Upper lobe of left lung (tissue), 6 donors: ENCODE data around the gene SMARCD3. TPM values are rescaled to one million over a fixed set of nuclear protein-coding genes. Genes with fewer than 3 reads are reported as not detected.

Experiments
- ATAC-seq, 2 donors: fragments of 200-7000 bp; cut with Tn5 transposase; one replicate each; pipeline ENCODE4 v1.9.1; 2022; ENCODE audit warnings: mild to moderate bottlenecking in 2 of 2, moderate library complexity in 2 of 2; ENCODE audit not compliant: low FRiP score in 2 of 2
- DNase-seq, 2 donors: peaks; one replicate each; pipeline ENCODE4 v3.0.0-alpha.2; 2019 to 2020
- H3K27ac ChIP-seq, 4 donors: fragments of 200-600 bp; sonication (generic); one replicate each; pipeline ENCODE4 v1.5.1; 2016 to 2019
- H3K27me3 ChIP-seq, 4 donors: fragments of 200-600 bp; sonication (generic); one replicate each; pipeline ENCODE4 v1.5.1; 2017 to 2019
- H3K36me3 ChIP-seq, 4 donors: fragments of 200-600 bp; sonication (generic); one replicate each; pipeline ENCODE4 v1.5.1; 2016 to 2019
- H3K4me1 ChIP-seq, 4 donors: fragments of 200-600 bp; sonication (generic); one replicate each; pipeline ENCODE4 v1.5.1; 2018 to 2019
- H3K4me3 ChIP-seq, 4 donors: fragments of 200-600 bp; sonication (generic); one replicate each; pipeline ENCODE4 v1.5.1; 2017 to 2019; ENCODE audit warnings: mild to moderate bottlenecking in 2 of 4, moderate library complexity in 1 of 4
- H3K9me3 ChIP-seq, 4 donors: fragments of 200-600 bp; sonication (generic); one replicate each; pipeline ENCODE4 v1.5.1; 2018 to 2019
- CTCF ChIP-seq, 6 experiments: fragments of 450-650 bp in 4 of 6; fragments of 200-600 bp in 2 of 6; sonication (generic) in 2 of 6; IDR thresholded peaks; one replicate each; pipeline ENCODE4 v1.5.1; 2016 to 2019; ENCODE audit warnings: antibody characterized with exemption in 6 of 6
- EP300 ChIP-seq, 4 donors: sonication (generic); formaldehyde crosslinking; IDR thresholded peaks; one replicate each; pipeline ENCODE4 v1.5.1; 2017; ENCODE audit warnings: antibody characterized with exemption in 4 of 4, control low read depth in 2 of 4
- POLR2A ChIP-seq, 4 donors: fragments of 450-650 bp; IDR thresholded peaks; one replicate each; pipeline ENCODE4 v1.5.1; 2016 to 2017; ENCODE audit warnings: antibody characterized with exemption in 4 of 4, mild to moderate bottlenecking in 2 of 4
- POLR2AphosphoS5 ChIP-seq, 2 donors: sonication (generic); formaldehyde crosslinking; IDR thresholded peaks; one replicate each; pipeline ENCODE4 v1.5.1; 2017; ENCODE audit warnings: antibody characterized with exemption in 2 of 2
- WGBS, 2 donors: methylation state at CpG; one replicate each; pipeline ENCODE4 v1.1.5; 2017 to 2018; 5-methylcytosine and 5-hydroxymethylcytosine counted together
- total RNA-seq, 6 donors: library from RNA; depleted of rRNA in 4 of 6; stranded (reverse); fragments of >200 nt in 4 of 6; gene quantifications; one replicate each; pipeline versions ENCODE4 v1.1.0 to v1.2.1, GENCODE V29; 2016 to 2021
- donor health status: DM: no; HTN: no; CAD: no; lungs with moderate emphysema.
- donor health status: DM: no; HTN: yes; CAD: no; lungs with severe emphysema.

The SMARCD3 gene
- 10 to 100 TPM; 32.8 to 63.9 (median 40.8) TPM for total RNA-seq

DNA sequence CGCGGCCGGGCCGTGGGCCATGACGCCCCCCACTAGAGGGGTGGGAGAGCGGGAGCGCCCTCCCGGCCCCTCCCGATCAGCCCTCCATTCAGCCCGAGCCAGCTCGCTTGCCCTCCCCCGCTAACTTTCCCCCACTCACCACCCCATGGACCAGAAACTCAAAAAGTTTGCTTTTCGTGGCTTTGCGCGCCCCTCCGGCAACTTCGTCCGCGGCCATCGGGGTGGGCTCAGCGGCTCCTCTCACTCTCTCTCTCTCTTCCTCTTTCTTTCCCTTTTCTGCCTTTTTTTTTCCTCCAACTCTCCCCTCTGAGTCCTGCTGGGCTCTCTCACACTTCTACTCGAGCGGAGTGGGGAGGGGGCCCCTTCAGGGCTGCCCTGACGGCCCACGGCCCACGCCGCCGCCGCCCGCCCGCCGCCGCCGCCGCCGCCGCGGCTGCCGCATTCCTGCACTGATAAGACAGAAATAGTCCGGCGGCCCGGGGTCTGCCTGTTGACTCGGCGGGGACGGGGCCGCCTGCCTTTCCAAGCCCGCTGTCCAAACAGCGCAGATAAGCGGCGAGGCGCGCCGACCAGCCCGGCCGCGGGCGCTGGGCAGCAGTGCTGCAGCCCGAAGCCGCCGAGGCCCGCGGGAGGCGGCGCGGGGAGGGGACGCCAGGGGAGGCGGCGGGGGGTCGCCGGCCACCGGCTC is at the start of gene SMARCD3:
TSS of gene SMARCD3 (minus strand) at position 349 of the 688 bp plus-strand sequence. CDS start at position 217, 132 bp downstream.
- TF ChIP-seq POLR2A (IDR thresholded peaks at IDR 0.05) (no peak), CTCF (IDR thresholded peaks at IDR 0.05) (peak in 1 of 6 experiments; percentile 9)
- peaks cover 0 to 13% (median 6%) of the 10 kb centered on the region in 4 donors for H3K27me3 ChIP-seq
- H3K36me3 ChIP-seq = no peaks in the 10 kb centered on the region
- H3K27ac ChIP-seq = peak within 1 kb of the TSS; percentile 79 to 90 (median 84)
- WGBS, 2 donors = 1% methylated on average over 32 to 40 of the region's 71 CpGs
- ATAC-seq = peak in 1 of 2 donors; percentile 68
- H3K4me1 ChIP-seq = peaks cover 55 to 91% (median 71%) of the 10 kb centered on the region in 4 donors
- peak within 1 kb of the TSS; percentile 39 to 69 (median 62) for H3K4me3 ChIP-seq
- DNase-seq = peak; percentile 61 to 94
- no peaks in the 10 kb centered on the region for H3K9me3 ChIP-seq

GRCh38 chr7:151296202-151296992 is 47.9 kb upstream of the SMARCD3 start:
- H3K36me3 ChIP-seq = no peaks in the 10 kb centered on the region
- H3K27ac ChIP-seq = no peak overlapping the region
- ATAC-seq (no peak), DNase-seq (no peak)
- H3K4me3 ChIP-seq = no peak overlapping the region
- no peaks in the 10 kb centered on the region for H3K27me3 ChIP-seq
- 44 to 56% methylated on average over 3 of the region's 3 CpGs for WGBS, 2 donors
- no peaks in the 10 kb centered on the region for H3K4me1 ChIP-seq
- no peaks in the 10 kb centered on the region for H3K9me3 ChIP-seq
- TF ChIP-seq POLR2A (IDR thresholded peaks at IDR 0.05) (no peak), EP300 (IDR thresholded peaks at IDR 0.05) (no peak), POLR2AphosphoS5 (IDR thresholded peaks at IDR 0.05) (no peak), CTCF (IDR thresholded peaks at IDR 0.05) (no peak)

DNA sequence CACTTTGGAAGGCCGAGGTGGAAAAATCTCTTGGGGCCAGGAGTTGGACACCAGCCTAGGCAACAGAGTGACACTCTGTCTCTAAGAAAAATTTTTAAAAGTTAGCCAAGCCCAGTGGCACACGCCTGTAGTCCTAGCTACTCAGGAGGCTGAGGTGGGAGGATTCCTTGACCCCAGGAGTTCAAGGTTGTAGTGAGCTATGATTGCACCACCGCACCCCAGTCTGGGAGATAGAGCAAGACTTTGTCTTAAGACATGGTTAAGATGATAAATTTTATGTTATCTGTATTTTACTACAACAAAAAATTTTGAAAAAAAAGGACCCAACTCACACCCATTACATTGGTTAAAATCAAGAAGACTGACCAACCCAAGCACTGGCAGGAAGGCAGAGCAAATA is 44.4 kb upstream of the SMARCD3 start:
- ATAC-seq = no peak
- WGBS, 2 donors = 84 to 85% methylated on average over 3 of the region's 3 CpGs
- H3K27ac ChIP-seq = no peak overlapping the region
- no peak for DNase-seq
- H3K4me1 ChIP-seq = no peaks in the 10 kb centered on the region
- no peaks in the 10 kb centered on the region for H3K36me3 ChIP-seq
- H3K9me3 ChIP-seq = no peaks in the 10 kb centered on the region
- H3K4me3 ChIP-seq = no peak overlapping the region
- H3K27me3 ChIP-seq = no peaks in the 10 kb centered on the region
- TF ChIP-seq CTCF (IDR thresholded peaks at IDR 0.05) (no peak), EP300 (IDR thresholded peaks at IDR 0.05) (no peak), POLR2A (IDR thresholded peaks at IDR 0.05) (no peak), POLR2AphosphoS5 (IDR thresholded peaks at IDR 0.05) (no peak)

DNA sequence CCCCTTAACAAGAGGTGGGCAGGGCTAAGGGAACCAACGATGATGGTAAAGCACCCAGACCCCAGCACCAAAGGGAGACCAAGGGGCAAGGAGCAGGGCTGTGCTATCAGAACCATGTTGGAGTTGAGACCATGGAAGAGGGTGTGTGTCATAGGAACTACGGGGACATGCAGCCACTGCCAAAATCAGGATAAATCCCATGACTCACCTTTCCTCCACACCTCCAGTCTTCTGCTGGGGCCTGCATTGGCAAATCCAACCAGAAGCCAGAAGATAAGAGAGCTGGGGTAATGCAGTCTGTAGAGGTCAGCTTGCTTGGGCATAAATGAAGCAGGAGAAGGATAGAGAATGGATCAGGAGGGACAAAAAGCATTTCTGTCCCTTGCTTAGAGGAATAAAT is 42.7 kb upstream of the SMARCD3 start:
- no peak for TF ChIP-seq EP300 (IDR thresholded peaks at IDR 0.05)
- TF ChIP-seq CTCF (IDR thresholded peaks at IDR 0.05) = no peak
- TF ChIP-seq POLR2A (IDR thresholded peaks at IDR 0.05) = no peak
- TF ChIP-seq POLR2AphosphoS5 (IDR thresholded peaks at IDR 0.05) = no peak
- Histone ChIP-seq H3K9me3 (no peaks in the 10 kb centered on the region), H3K27ac (no peak overlapping the region), H3K4me3 (no peak overlapping the region), H3K27me3 (no peaks in the 10 kb centered on the region), H3K4me1 (no peaks in the 10 kb centered on the region), H3K36me3 (no peaks in the 10 kb centered on the region)
- no peak for DNase-seq
- ATAC-seq = no peak
- 54 to 73% methylated on average over 2 of the region's 2 CpGs for WGBS, 2 donors
